Subcutaneous abdominal adipose tissue (tissue), 5 donors: ENCODE data around the gene CPT1B.

Experiments
- H3K27ac ChIP-seq: one replicate; pipeline ENCODE4 v1.7.0; 2013; ENCODE audit warnings: low read depth, mild to moderate bottlenecking, inconsistent platforms, low read length, moderate library complexity
- H3K27me3 ChIP-seq, 5 donors: one replicate each; pipeline ENCODE4 v1.7.0; 2013; ENCODE audit warnings: low read length in 5 of 5, inconsistent platforms in 1 of 5; ENCODE audit not compliant: control insufficient read depth in 5 of 5, insufficient read depth in 4 of 5
- H3K36me3 ChIP-seq, 5 donors: one replicate each; pipeline ENCODE4 v1.7.0; 2013; ENCODE audit warnings: low read length in 5 of 5; ENCODE audit not compliant: control insufficient read depth in 5 of 5, insufficient read depth in 5 of 5
- H3K4me1 ChIP-seq, 5 donors: one replicate each; pipeline ENCODE4 v1.7.0; 2013; ENCODE audit warnings: low read length in 5 of 5, mild to moderate bottlenecking in 3 of 5, moderate library complexity in 1 of 5; ENCODE audit not compliant: control insufficient read depth in 5 of 5, insufficient read depth in 5 of 5
- H3K4me3 ChIP-seq, 5 donors: one replicate each; pipeline ENCODE4 v1.7.0; 2013; ENCODE audit warnings: low read length in 5 of 5, low read depth in 1 of 5
- H3K9ac ChIP-seq, 5 donors: one replicate each; pipeline ENCODE4 v1.7.0; 2013; ENCODE audit warnings: low read length in 5 of 5, mild to moderate bottlenecking in 4 of 5, moderate library complexity in 3 of 5
- H3K9me3 ChIP-seq, 5 donors: one replicate each; pipeline ENCODE4 v1.7.0; 2013; ENCODE audit warnings: low read length in 5 of 5; ENCODE audit not compliant: control insufficient read depth in 5 of 5
- donor health status: healthy.
- donor health status: healthy.
- donor health status: healthy.
- donor health status: healthy.
- donor health status: healthy.

The CPT1B gene

DNA sequence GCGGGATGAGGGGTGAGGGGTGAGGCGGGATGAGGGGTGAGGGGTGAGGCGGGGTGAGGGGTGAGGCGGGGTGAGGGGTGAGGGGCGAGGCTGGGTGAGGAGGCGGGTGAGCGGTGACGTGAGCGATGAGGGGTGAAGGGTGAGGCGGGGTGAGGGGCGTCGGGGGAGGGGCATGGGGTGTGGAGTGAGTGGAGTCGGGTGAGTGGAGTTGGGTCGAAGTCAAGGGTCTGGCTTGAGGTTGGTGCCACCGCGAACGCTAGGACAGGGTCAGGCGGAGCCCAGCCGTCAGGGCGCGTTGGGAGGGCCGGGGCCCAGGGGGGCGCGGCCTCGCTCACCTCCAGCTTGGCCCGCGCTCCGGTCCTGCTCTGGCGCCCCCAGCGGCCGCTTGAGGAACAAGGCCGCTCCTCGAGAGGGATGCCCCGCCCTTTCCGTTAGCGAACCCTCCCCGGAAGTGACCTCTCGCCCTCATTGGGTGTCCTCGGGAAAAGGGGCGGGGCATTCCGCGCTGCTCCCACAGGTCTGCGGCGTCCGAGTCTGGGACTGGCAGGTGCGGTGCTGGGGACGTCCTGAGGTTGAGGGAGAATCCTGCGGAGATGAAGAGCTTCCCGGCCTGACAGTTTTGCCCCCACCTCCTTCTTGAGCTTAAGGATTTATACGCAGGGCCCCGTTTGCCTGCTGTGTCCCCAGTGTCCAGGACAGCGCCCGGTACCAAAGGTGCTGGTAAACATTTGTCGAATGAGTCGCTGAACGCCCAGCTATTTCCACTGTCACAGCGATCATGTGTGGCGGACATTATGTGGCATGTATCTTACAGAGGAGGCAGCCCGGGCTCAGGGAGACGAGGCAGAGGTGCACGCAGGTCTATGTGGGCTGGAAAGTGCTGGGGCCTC, 15.5 kb downstream of the CPT1B start, which contains the start of gene SYCE3:
Gene SYCE3 (minus strand): TSS at position 397 of the 890 bp plus-strand sequence. CDS start 6,514 bp downstream, outside the sequence.
- H3K27me3 ChIP-seq, result no peaks in the 10 kb centered on the region
- no peaks in the 10 kb centered on the region for H3K9me3 ChIP-seq
- peaks cover 7 to 28% (median 25%) of the 10 kb centered on the region in 5 donors for H3K4me1 ChIP-seq
- peak within 1 kb of the TSS; percentile 87 to 98 (median 90) for H3K9ac ChIP-seq
- H3K36me3 ChIP-seq, result peaks cover 0 to 1% (median 0%) of the 10 kb centered on the region in 5 donors
- peak within 1 kb of the TSS; percentile 87 to 98 (median 94) for H3K4me3 ChIP-seq
- peak within 1 kb of the TSS; percentile 94 for H3K27ac ChIP-seq

DNA sequence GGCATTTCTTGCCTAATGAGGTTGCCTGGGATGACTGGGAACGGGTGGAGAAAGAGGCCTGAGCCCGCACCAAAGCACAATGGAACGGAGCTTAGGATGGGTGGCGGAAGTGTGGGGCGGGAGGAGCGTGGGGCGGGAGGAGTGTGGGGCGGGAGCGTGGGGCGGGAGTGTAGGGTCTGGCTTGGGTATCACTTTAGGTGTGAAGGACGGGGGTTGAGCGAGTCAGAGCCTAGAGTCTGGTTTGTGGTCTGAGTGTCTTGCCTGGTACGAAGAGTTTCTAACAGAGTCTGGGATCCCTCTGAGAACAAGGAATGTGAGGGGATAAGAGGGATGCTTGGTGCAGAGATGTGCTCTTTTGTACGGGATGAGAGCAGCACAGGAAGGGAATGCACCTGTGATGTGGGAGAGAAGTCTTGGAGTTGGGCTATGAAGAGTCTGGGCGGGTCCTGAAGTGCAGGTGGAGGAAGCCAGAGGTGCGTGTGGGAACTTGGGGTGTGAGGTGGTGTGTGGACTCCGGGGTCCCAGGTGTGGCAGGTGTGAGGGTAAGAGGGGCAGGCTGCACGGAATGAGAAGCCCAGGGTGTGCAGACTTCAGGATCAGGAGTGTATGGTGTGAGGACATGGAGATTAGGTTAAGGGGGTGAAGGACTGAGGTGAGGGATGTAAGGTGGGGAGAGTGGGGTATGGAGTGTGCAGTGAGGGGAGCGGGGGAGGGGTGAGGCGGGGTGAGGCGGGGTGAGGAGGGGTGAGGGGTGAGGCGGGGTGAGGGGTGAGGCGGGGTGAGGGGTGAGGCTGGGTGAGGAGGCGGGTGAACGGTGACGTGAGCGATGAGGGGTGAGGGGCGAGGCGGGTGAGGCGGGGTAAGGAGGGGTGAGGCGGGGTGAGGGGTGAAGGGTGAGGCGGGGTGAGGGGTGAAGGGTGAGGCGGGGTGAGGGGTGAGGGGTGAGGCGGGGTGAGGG, 16.5 kb downstream of the CPT1B start:
- Histone ChIP-seq H3K36me3 (no peaks in the 10 kb centered on the region), H3K27ac (no peak overlapping the region)

DNA sequence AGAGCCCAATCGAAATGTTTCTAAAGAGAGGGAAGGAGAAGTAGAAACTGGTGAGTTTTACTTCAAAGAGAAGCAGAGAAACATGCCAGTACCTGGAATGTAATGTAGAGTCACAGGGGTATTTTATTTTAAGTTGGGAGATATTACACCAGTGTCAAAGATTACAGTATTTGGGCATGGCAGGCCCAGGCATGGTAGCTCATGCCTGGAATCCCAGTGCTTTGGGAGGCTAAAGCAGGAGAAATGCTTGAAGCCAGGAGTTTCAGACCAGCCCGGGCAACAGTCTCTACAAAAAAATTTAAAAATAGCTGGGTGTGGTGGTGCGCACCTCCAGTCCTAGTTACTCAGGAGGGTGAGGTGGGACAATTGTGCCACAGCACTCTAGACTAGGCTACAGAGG, 18.2 kb downstream of the CPT1B start:
- no peaks in the 10 kb centered on the region for H3K27me3 ChIP-seq

More for the DNA sequence above, 16.5 kb downstream of the CPT1B start:
- Histone ChIP-seq H3K9me3 (no peaks in the 10 kb centered on the region), H3K9ac (no peak overlapping the region), H3K27me3 (no peaks in the 10 kb centered on the region), H3K4me1 (peaks cover 7 to 28% (median 25%) of the 10 kb centered on the region in 5 donors), H3K4me3 (no peak overlapping the region)

DNA sequence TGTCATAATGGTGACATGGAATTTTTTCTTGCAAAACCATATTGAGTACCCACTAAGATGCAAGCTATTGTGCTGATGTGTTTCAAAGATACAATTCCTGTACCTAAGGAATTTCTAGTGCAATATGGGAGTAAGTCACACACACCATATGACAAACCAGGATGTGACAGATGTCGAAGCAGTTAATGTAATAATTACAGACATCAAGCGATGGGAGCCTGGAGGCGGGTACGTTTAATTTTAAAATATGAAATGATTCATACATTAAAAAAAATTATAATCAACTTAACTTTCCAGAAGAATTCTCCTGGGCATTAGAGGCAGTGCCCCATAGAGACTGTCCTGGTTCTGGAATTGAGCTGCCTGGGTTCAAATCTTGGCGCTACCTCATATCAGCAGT, 21.5 kb downstream of the CPT1B start:
- Histone ChIP-seq H3K4me1 (no peaks in the 10 kb centered on the region), H3K36me3 (no peaks in the 10 kb centered on the region), H3K4me3 (no peak overlapping the region), H3K27ac (no peak overlapping the region), H3K27me3 (no peaks in the 10 kb centered on the region), H3K9ac (no peak overlapping the region), H3K9me3 (no peaks in the 10 kb centered on the region)

More for the DNA sequence above, 18.2 kb downstream of the CPT1B start:
- no peak overlapping the region for H3K27ac ChIP-seq
- no peaks in the 10 kb centered on the region for H3K9me3 ChIP-seq
- H3K4me3 ChIP-seq, result no peak overlapping the region
- H3K36me3 ChIP-seq, result no peaks in the 10 kb centered on the region
- peaks cover 7 to 22% (median 20%) of the 10 kb centered on the region in 5 donors for H3K4me1 ChIP-seq
- H3K9ac ChIP-seq, result no peak overlapping the region

DNA sequence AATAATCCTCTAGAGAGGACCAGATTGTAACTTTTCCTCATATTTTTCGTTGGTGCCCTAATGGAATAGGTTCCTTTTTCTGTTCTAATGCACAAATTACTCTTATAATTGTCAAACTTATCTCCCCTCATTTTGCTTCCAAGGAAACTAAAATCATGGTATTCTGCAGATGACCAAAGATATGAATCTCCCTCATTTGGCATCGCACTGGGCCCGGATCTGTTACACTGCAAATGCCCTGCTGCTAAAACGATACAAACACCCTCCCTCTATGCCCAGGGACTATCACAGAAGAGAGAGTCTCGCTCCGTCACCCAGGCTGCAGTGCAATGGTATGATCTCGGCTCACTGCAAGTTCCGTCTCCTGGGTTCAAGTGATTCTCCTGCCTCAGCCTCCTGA, 24.9 kb downstream of the CPT1B start:
- H3K36me3 ChIP-seq, result no peaks in the 10 kb centered on the region
- H3K9ac ChIP-seq, result no peak overlapping the region
- peaks cover 0 to 11% (median 8%) of the 10 kb centered on the region in 5 donors for H3K4me1 ChIP-seq
- H3K27me3 ChIP-seq, result peaks cover 3 to 8% (median 7%) of the 10 kb centered on the region in 5 donors
- no peak overlapping the region for H3K27ac ChIP-seq
- H3K9me3 ChIP-seq, result no peaks in the 10 kb centered on the region
- H3K4me3 ChIP-seq, result no peak overlapping the region

DNA sequence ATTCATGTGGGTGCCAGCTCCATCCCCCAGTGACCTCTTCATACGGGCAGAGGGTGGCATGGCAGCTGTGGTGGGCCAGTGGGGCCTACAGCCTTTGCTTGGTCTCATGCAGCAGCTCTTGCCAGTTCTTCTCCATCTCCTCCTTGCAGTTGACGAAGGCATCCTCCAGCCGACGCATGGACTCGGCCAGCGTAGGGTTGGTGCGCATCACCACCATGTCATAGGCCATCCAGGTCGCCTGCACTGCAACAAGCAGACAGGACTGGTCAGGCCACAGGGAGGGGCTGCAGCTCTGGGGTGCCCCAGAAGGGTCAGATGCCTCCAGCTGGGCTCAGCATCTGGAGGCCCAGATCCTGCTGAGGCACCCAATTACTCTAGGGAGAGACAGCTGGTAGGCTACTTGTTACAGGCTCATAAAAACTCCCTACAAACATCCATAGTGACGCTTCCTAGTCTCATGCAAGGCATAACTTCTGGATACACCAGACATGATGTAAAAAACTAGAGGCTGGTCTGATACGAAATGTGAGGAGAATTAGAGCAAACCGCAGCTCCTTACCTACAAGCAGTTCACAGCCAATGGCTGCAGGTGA, 27.0 kb downstream of the CPT1B start:
- Histone ChIP-seq H3K9ac (no peak overlapping the region), H3K4me1 (peaks cover 0 to 18% (median 11%) of the 10 kb centered on the region in 5 donors), H3K4me3 (no peak overlapping the region), H3K9me3 (no peaks in the 10 kb centered on the region), H3K36me3 (no peaks in the 10 kb centered on the region), H3K27ac (no peak overlapping the region), H3K27me3 (peaks cover 12 to 20% (median 17%) of the 10 kb centered on the region in 5 donors)

DNA sequence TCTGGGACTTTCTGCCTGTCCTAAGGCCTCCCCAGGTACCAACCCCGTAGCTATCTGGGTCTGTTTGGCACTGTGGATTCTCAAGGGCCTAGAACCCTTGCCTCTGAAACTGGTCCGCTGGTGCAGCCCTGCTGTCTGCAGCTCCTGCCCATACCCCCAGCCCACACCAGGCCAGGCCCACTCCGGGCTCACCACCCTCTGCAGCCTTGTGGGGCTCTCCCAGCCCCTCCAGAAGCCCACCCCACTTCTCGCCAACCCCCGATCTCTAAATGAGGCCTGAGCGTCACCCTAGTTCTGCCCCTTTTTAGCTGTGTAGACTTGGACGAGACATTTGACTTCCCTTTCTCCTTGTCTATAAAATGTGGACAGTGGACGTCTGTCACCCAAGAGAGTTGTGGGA, 27.8 kb downstream of the CPT1B start:
- Histone ChIP-seq H3K36me3 (no peaks in the 10 kb centered on the region), H3K27ac (no peak overlapping the region), H3K4me3 (no peak overlapping the region), H3K4me1 (peaks cover 0 to 21% (median 11%) of the 10 kb centered on the region in 5 donors), H3K9ac (no peak overlapping the region), H3K9me3 (no peaks in the 10 kb centered on the region), H3K27me3 (peaks cover 14 to 25% (median 24%) of the 10 kb centered on the region in 5 donors)

DNA sequence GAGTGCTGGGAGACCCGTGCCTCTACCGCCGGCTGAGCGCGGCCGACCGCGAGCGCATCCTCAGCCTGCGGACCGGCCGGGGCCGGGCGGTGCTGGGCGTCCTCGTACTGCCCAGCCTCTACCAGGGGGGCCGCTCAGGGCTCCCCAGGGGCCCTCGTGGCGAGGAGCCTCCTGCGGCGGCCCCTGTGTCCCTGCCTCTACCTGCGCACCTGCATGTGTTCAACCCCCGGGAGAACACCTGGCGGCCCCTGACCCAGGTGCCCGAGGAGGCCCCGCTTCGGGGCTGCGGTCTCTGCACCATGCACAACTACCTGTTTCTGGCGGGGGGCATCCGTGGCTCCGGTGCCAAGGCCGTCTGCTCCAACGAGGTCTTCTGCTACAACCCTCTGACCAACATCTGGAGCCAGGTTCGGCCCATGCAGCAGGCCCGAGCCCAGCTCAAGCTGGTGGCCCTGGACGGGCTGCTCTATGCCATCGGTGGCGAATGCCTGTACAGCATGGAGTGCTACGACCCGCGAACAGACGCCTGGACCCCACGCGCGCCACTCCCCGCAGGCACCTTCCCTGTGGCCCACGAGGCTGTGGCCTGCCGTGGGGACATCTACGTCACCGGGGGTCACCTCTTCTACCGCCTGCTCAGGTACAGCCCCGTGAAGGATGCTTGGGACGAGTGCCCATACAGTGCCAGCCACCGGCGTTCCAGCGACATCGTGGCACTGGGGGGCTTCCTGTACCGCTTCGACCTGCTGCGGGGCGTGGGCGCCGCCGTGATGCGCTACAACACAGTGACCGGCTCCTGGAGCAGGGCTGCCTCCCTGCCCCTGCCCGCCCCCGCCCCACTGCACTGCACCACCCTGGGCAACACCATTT, 29.1 kb downstream of the CPT1B start:
- peak overlapping the region in 1 of 5 donors; percentile 20 for H3K9ac ChIP-seq
- no peak overlapping the region for H3K27ac ChIP-seq
- H3K4me1 ChIP-seq, result peaks cover 0 to 29% (median 17%) of the 10 kb centered on the region in 5 donors
- peak overlapping the region in 3 of 5 donors; percentile 31 to 54 (median 48) for H3K4me3 ChIP-seq
- peaks cover 14 to 27% (median 24%) of the 10 kb centered on the region in 5 donors for H3K27me3 ChIP-seq
- H3K36me3 ChIP-seq, result no peaks in the 10 kb centered on the region
- H3K9me3 ChIP-seq, result no peaks in the 10 kb centered on the region
